ENCODE measurements around the gene DCAF8.
A peak's percentile ranks its signal among the peaks of the same experiment; 100 is the strongest.
"Not testable (repeated sequence)": the region's sequence is repeated elsewhere in the genome, so short reads cannot be mapped to it uniquely, and the experiment has no call there.

The DCAF8 gene

DNA sequence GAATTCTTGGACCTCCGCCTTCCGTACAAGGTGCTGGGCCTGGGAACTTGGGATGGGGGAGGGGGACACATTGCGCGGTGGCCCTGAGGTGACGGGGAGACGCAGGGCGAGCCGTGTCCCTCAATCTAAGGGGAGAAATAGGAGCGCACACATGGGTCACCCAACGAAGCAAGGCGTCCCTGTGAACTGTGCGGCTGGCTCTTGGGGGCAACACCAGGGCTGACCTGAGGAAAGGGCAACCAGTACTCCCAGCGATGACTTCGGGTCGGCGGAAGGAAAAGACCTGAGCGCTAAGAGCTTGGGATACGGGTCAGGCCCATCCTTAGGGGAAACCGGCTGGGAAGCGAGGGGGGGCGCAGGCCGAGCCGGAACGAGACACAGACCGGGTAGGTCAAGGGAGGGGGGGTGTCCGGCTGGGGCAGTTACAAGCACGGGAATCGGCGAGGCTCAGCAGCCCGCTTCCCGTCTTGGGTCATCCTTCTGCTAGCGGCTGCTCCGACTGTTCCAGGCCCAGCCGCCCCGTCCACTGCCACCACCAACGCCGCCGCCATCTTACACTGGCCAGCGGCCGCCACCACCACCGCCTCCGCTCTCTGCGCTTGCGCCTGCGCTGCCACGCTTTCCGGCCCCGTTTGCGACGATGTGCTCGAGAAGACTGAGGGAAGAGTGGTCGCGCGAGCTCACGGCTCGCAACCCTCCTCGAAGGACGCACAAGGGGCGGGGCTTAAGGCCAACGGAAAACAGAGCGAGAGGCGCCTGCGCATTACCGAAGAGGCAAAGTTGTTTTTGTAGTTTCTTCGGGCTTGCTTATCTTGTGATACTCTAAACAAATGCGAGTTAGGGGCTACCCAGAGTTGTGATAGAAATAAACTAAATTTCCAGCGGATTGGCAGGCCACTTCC lies at the start of gene DCAF8:
TSS of gene DCAF8 (minus strand) at position 657 of the 902 bp plus-strand sequence. CDS start 18,541 bp downstream, outside the sequence.
- peak; percentile 98 for DNase-seq (ENCODE audit: low spot score)

DNA sequence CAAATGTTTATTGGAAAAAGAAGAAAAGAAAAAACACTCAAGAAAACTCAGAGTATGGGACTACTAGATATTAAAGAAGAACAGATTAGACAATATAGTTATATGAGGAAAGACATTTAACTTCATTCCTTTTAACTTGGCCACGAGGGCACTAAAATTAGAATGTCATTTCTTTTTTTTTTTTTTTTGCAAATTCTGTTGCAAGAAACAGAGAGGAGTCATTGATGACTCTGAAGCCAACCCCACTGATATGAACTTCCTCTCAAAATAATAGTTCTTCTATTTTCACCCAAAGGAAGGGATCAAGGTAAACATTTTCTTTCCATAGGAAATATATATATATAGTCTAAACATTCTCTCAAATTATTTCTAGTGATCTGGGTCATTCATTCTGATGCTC lies 47.2 kb upstream of the DCAF8 start:
- DNase-seq (ENCODE audit: low spot score): no peak

- DNase-seq (ENCODE audit: low spot score): no peak
Observed at GRCh38 chr1:160309185-160309557, 46.8 kb upstream of the DCAF8 start.

DNA sequence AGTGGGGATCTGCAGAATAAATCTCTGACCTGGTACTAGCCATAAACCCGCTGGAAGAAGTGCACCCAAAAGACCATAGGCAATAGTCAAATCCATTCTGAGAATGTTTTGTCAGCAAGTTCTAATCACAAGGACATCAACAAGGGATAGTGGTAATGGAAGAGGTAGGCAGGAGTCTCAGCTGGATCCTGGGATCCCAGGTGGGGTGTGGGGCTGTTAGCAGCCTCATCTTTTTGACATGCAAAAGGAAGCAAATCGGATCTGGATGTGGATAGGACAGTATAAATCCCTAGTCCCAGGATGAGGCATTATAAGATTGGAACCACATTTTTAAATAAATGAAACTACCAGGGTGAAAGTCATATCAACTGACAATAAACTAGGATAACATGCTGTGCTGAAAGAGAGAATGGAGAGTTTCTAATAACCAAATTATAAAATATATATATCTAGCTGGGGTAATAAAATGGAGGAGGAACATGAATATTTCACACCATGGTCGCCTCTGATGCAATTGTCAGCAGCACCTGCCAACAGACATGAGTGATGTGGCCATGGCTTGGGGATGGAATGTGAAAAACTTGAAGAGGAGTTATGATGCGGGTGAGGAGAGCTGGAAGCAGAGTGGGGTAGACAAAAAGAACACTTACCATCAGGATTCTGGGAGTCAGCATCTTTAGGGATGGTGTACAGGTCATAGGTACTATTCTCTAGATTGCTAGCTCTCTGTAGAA lies 46.3 kb upstream of the DCAF8 start:
- DNase-seq (ENCODE audit: low spot score): no peak

GRCh38 chr1:160307118-160307791 lies 44.9 kb upstream of the DCAF8 start:
- DNase-seq (ENCODE audit: low spot score): no peak

DNA sequence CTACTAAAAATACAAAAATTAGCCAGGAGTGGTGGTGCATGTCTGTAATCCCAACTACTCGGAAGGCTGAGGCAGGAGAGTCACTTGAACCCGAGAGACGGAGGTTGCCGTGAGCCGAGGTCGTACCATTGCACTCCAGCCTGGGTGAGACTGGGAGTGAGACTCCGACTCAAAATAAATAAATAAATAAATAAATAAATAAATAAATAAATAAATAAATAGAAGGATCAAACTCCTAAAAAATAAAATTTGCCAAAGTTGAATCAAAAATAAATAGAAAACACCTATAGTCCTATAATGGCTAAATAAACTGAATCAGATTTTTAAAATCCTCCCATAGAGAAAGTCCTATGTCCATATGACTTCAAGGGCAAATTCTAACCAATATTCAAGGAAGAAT lies 37.8 kb upstream of the DCAF8 start:
- no peak for DNase-seq (ENCODE audit: low spot score)

- DNase-seq (ENCODE audit: low spot score): no peak
Observed at GRCh38 chr1:160296036-160296435, 33.7 kb upstream of the DCAF8 start.

DNA sequence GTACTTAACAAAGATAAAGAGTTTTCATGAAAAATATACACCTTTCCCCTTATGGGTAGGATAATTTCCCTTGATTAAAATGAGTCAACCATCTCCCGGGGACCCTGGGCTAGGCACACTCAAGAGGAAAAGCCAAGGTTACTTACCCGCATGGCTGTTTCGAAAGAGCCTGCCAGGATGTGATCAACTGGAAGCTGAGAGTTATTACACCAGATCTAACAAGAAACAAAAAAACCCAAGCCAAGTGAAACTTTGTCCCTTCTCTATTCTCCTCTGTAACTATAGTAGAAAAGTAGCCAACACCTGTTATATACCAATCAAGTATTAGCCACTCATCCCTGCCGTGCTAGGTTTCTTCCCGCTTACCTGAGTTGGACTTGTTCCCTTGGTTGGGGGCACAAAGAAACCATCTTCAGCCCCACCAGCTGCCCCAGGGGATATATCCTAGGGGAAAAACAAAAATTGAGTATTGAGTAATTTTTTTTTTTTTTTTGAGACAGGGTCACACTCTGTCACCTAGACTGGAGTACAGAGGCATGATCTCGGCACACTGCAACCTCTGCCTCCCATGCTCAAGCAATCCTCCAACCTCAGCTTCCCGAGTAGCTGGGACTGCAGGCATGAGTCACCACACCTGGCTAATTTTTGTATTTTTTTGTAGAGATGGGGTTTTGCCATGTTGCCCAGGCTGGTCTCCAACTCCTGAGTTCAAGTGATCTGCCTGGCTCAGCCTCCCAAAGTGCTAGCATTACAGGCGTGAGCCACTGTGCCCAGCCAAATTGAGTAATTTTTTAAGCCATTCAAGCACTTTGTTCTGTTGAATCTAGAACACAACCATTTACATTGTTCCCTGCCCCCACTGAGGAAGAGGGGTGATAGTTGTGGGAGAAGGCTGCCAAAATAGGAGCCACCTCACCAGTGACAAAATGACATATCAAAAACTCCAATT lies 30.9 kb upstream of the DCAF8 start:
- no peak for DNase-seq (ENCODE audit: low spot score)

GRCh38 chr1:160291248-160292220 lies 29.2 kb upstream of the DCAF8 start:
- DNase-seq (ENCODE audit: low spot score): peak; percentile 79

DNA sequence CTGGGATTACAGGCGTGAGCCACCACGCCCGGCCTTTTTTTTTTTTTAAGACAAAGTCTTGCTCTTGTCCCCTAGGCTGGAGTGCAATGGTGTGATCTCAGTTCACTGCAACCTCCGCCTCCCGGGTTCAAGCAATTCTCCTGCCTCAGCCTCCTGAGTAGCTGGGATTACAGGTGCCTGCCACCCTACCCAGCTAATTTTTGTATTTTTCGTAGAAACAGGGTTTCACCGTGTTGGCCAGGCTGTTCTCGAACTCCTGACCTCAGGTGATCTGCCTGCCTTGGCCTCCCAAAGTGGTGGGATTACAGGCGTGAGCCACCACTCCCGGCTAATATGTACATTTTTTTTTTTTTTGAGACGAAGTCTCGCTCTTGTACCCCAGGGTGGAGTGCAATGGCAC lies 25.4 kb upstream of the DCAF8 start:
- DNase-seq (ENCODE audit: low spot score): not testable (repeated sequence)

DNA sequence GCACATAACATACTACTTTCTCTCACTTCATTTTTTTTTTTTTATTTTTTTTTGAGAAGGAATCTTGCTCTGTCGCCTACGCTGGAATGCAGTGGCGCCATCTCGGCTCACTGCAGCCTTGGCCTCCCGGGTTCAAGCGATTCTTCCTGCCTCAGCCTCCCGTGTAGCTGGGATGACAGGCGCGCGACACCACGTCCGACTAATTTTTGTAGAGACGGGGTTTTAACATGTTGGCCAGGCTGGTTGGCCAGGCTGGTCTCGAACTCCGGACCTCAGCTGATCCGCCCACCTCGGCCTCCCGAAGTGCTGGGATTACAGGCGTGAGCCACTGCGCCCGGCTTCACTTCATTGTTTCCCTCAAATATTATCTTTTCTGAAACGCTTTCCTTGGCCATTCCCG lies 23.2 kb upstream of the DCAF8 start:
- DNase-seq (ENCODE audit: low spot score): no peak

GRCh38 chr1:160284782-160285344 lies 22.5 kb upstream of the DCAF8 start, which contains the start of gene PEX19:
TSS of gene PEX19 (minus strand) at chr1:160285133. CDS start at chr1:160285124, 9 bp downstream.
- peak; percentile 91 for DNase-seq (ENCODE audit: low spot score)

DNA sequence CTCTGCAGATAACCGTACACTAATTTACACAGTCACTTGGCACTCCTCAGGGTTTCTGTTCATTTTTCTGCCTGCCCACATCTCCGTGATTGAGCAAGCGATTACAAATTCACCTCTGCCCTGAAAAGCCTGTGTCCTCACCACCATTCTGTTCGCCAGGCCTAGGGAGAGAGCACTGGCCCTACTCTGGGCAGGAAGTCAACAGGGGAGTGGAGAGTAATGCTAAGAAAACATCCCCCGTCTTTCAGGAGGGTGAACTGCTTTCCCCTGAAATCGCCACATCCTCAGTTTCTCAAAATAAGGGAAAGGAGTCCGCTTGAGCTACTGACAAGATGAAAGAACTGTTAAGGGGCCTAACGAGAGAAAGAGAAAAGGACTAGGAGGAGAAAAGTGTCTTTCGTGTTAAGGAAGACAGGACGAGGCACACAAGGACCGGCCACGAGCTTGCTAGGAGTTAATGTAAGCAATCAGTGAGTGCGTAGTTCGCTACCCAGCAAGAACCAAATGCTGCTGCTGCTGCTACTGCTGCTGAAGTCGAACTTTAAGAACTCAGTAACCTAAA lies 22.0 kb upstream of the DCAF8 start:
- DNase-seq (ENCODE audit: low spot score): no peak

DNA sequence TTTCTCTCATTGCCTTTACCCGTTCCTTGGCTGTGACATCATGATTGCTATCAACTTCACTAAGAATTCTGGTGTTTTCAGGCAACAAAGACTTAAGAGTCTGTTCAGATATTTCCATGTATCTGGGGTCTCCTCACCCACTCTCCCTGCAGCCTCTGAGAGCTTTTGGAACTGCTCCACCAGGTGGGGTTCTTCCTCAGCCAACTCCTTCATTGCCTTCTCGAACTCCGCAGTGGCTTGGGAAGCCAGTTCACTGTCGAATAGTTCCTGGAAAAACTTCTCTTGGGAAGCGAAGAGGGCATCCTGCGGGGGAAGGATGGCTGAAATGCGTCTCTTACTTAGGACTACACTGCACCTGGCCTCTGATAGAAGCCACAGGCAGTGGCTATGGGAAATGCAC lies 20.5 kb upstream of the DCAF8 start:
- no peak for DNase-seq (ENCODE audit: low spot score)

DNA sequence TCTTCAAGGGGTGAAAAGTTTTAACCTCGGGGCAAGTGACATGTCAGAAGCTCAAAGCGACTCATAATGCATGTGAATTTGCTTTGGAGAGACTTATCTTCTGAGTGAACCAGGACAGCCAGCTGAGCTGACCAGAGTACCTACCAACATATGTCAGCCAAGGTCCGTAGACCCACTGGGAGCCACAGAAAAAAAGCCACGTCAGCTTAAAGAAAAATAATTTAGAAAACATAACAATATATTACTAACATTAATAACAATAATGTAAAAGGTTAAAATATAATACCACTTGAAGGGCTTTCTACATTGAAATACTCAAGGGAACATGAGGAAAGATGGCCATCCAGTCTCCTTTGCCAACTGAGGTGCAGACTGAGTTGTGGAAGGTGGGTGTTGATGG lies 15.6 kb upstream of the DCAF8 start:
- DNase-seq (ENCODE audit: low spot score): no peak

GRCh38 chr1:160277330-160277729 lies 15.0 kb upstream of the DCAF8 start:
- no peak for DNase-seq (ENCODE audit: low spot score)

- DNase-seq (ENCODE audit: low spot score): no peak
Observed at GRCh38 chr1:160271025-160271424, 8.7 kb upstream of the DCAF8 start.

DNA sequence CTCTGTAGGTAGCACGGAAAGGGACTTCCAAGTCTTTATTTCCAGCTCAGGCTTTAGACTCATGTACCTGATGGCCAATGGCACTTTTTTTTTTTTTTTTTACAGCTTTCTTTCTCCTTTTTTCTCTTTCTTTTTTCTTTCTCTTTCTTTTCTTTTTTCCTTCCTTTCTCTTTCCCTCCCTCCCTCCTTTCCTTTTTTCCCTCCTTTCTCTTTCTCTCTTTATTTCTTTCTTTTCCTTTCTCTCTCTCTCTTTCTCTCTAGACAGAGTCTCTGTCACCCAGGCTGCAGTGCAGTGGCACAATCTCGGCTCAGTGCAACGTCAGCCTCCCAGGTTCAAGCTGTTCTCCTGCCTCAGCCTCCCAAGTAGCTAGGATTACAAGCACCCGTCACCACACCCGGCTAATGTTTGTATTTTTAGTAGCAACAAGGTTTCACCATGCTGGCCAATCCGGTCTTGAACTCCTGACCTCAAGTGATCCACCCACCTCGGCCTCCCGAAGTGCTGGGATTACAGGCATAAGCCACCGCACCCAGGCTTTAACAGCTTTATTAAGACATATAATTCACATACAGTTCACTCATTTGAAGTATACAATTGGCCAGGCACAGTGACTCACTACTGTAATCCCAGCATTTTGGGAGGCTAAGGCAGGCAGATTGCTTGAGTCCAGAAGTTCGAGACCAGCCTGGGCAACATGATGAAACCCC lies 5.1 kb upstream of the DCAF8 start:
- DNase-seq (ENCODE audit: low spot score): no peak

GRCh38 chr1:160264795-160265307 lies 2.5 kb upstream of the DCAF8 start:
- no peak for DNase-seq (ENCODE audit: low spot score)

Measured in pons (tissue), 1 donor.